GM12891 (cell line): ENCODE results near the gene SUCLA2.
A peak's percentile ranks its signal among the peaks of the same experiment; 100 is the strongest.

ENCODE experiments used
- DNase-seq: peaks from one replicate; pipeline ENCODE4 v3.0.0; 2011; ENCODE audit warnings: low spot score; ENCODE audit not compliant: insufficient read length
- FAIRE-seq: peaks from 2 replicates; lab custom pipeline; 2011; peaks lifted over from hg19 to GRCh38; lab: Jason Lieb, UNC
- PAX5 ChIP-seq: IDR thresholded peaks from 2 replicates; pipeline ENCODE4 v1.6.1; 2011; ENCODE audit warnings: low read length, moderate library complexity, mild to moderate bottlenecking; ENCODE audit not compliant: insufficient read depth, severe bottlenecking
- POLR2A ChIP-seq: IDR thresholded peaks from 2 replicates; pipeline ENCODE4 v1.6.1; 2011; ENCODE audit warnings: low read depth, low read length, control low read depth
- POLR2AphosphoS5 ChIP-seq: IDR thresholded peaks from 2 replicates; pipeline ENCODE4 v1.6.1; 2011; ENCODE audit warnings: low read depth, low read length, control low read depth
- POU2F2 ChIP-seq: IDR thresholded peaks from 2 replicates; pipeline ENCODE4 v1.6.1; 2011; ENCODE audit warnings: low read depth, mild to moderate bottlenecking, control low read depth, low read length, moderate library complexity
- SPI1 ChIP-seq: IDR thresholded peaks from 2 replicates; pipeline ENCODE4 v1.6.1; 2011; ENCODE audit warnings: low read depth, low read length, control low read depth
- TAF1 ChIP-seq: IDR thresholded peaks from 2 replicates; pipeline ENCODE4 v1.6.1; 2011; ENCODE audit warnings: low read depth, low read length, control low read depth

The SUCLA2 gene

GRCh38 chr13:47904891-47905290 is 96.2 kb downstream of the SUCLA2 start:
- DNase-seq (no peak), FAIRE-seq (no peak)
- TF ChIP-seq POLR2A (no peak), POLR2AphosphoS5 (no peak), SPI1 (no peak), POU2F2 (no peak), PAX5 (no peak), TAF1 (no peak)

GRCh38 chr13:47904241-47904640 is 96.8 kb downstream of the SUCLA2 start:
- TF ChIP-seq TAF1 = no peak
- TF ChIP-seq SPI1 = no peak
- no peak for TF ChIP-seq POLR2A
- no peak for TF ChIP-seq POLR2AphosphoS5
- TF ChIP-seq PAX5 = no peak
- TF ChIP-seq POU2F2 = no peak
- no peak for FAIRE-seq
- no peak for DNase-seq

- DNase-seq = no peak
Observed at GRCh38 chr13:47903836-47904235, 97.2 kb downstream of the SUCLA2 start.

GRCh38 chr13:47901441-47901840 is 99.6 kb downstream of the SUCLA2 start:
- FAIRE-seq (no peak), DNase-seq (no peak)
- no peak for TF ChIP-seq PAX5
- no peak for TF ChIP-seq SPI1
- no peak for TF ChIP-seq POLR2AphosphoS5
- TF ChIP-seq POLR2A = no peak
- TF ChIP-seq TAF1 = no peak
- no peak for TF ChIP-seq POU2F2

More at GRCh38 chr13:47903836-47904235, 97.2 kb downstream of the SUCLA2 start:
- FAIRE-seq = peak; percentile 55
- no peak for TF ChIP-seq TAF1
- TF ChIP-seq PAX5 = no peak
- TF ChIP-seq SPI1 = no peak

- DNase-seq (no peak), FAIRE-seq (no peak)
- TF ChIP-seq SPI1 = no peak
- no peak for TF ChIP-seq TAF1
- no peak for TF ChIP-seq POU2F2
- no peak for TF ChIP-seq POLR2AphosphoS5
- no peak for TF ChIP-seq PAX5
- no peak for TF ChIP-seq POLR2A
Observed at GRCh38 chr13:47898080-47898479, 103.0 kb downstream of the SUCLA2 start.

- FAIRE-seq = no peak
- DNase-seq = no peak
- TF ChIP-seq POU2F2 (no peak), PAX5 (no peak), POLR2A (no peak), SPI1 (no peak), POLR2AphosphoS5 (no peak), TAF1 (no peak)
Observed at GRCh38 chr13:47897411-47898050, 103.5 kb downstream of the SUCLA2 start.

GRCh38 chr13:47896546-47896945 is 104.5 kb downstream of the SUCLA2 start:
- no peak for FAIRE-seq

GRCh38 chr13:47896111-47896510 is 105.0 kb downstream of the SUCLA2 start:
- DNase-seq (no peak), FAIRE-seq (no peak)
- TF ChIP-seq SPI1 = no peak
- TF ChIP-seq POLR2A = no peak
- TF ChIP-seq PAX5 = no peak
- TF ChIP-seq POLR2AphosphoS5 = no peak
- TF ChIP-seq TAF1 = no peak
- TF ChIP-seq POU2F2 = no peak

More at GRCh38 chr13:47896546-47896945, 104.5 kb downstream of the SUCLA2 start:
- TF ChIP-seq SPI1 = no peak
- no peak for TF ChIP-seq POLR2AphosphoS5
- TF ChIP-seq POLR2A = no peak
- no peak for TF ChIP-seq POU2F2
- TF ChIP-seq TAF1 = no peak
- no peak for TF ChIP-seq PAX5
- no peak for DNase-seq

GRCh38 chr13:47893527-47893926 is 107.5 kb downstream of the SUCLA2 start:
- TF ChIP-seq POLR2AphosphoS5 (no peak), PAX5 (no peak), POLR2A (no peak), TAF1 (no peak), SPI1 (no peak), POU2F2 (no peak)

More at GRCh38 chr13:47893527-47893926, 107.5 kb downstream of the SUCLA2 start:
- no peak for DNase-seq
- FAIRE-seq = no peak
